HepG2 (cell line): Measurements from ENCODE around the gene MED12. TPM values are rescaled to one million over a fixed set of nuclear protein-coding genes. Genes with fewer than 3 reads are reported as not detected.
A peak's percentile ranks its signal among the peaks of the same experiment; 100 is the strongest.

Experiments used
- ATAC-seq: fragments of 200-7000 bp; cut with Tn5 transposase; 3 replicates; pipeline ENCODE4 v1.9.1; 2020; ENCODE audit warnings: mild to moderate bottlenecking, moderate library complexity
- BruUV-seq: library from RNA; stranded (reverse); fragments of 400-500 nt; replicated peaks from 2 replicates; lab custom pipeline; 2021; lab: Mats Ljungman, UMichigan
- CTCF ChIA-PET: fragments of 300-600 bp; formaldehyde crosslinking; extraction: SDS; loops from one replicate; lab custom pipeline; 2021; ENCODE audit warnings: low total read pairs, inconsistent platforms, low intra/inter-chr PET ratio; lab: Yijun Ruan, JAX
- POLR2A ChIA-PET: fragments of 350-600 bp; sonication (Branson Sonifier 250); formaldehyde crosslinking; loops from one replicate; lab custom pipeline; 2020; ENCODE audit warnings: antibody characterized with exemption, inconsistent platforms; lab: Yijun Ruan, JAX
- DNase-seq: peaks from one replicate; pipeline ENCODE4 v3.0.0-alpha.2; 2015; ENCODE audit warnings: low spot score
- FAIRE-seq: peaks from 3 replicates; lab custom pipeline; 2011; peaks lifted over from hg19 to GRCh38; lab: Jason Lieb, UNC
- H2AFZ ChIP-seq: one replicate; pipeline ENCODE4 v1.6.1; 2011; ENCODE audit warnings: low read length, inconsistent platforms
- H3K27ac ChIP-seq: fragments of 300-600 bp; 3 replicates; pipeline ENCODE4 v1.8.0; 2011; ENCODE audit warnings: mixed run types, mild to moderate bottlenecking, mixed read lengths, low read length, inconsistent platforms; ENCODE audit not compliant: insufficient read depth; ENCODE audit errors: extremely low read length
- H3K27me3 ChIP-seq, 2 experiments: fragments of 200-600 bp in 1 of 2; 2 replicates in 1 of 2; 3 replicates in 1 of 2; pipeline versions ENCODE4 v1.6.0 to v1.8.0; 2011; ENCODE audit warnings: low read length in 2 of 2, mild to moderate bottlenecking in 2 of 2, moderate library complexity in 2 of 2, inconsistent platforms in 1 of 2; ENCODE audit not compliant: insufficient read depth in 2 of 2, control insufficient read depth in 1 of 2
- H3K36me3 ChIP-seq, 2 experiments: fragments of 200-600 bp in 1 of 2; replicated peaks in 1 of 2; 2 replicates in 1 of 2; 3 replicates in 1 of 2; pipeline versions ENCODE4 v1.5.1 to v1.8.0; 2011; ENCODE audit warnings: low read length in 2 of 2, inconsistent platforms in 1 of 2; ENCODE audit not compliant: insufficient read depth in 2 of 2, control insufficient read depth in 1 of 2
- H3K4me1 ChIP-seq: 2 replicates; pipeline ENCODE4 v1.5.1; 2012; ENCODE audit warnings: low read length, inconsistent platforms; ENCODE audit not compliant: insufficient read depth
- H3K4me2 ChIP-seq: 2 replicates; pipeline ENCODE4 v1.6.0; 2011; ENCODE audit warnings: low read depth, low read length, inconsistent platforms
- H3K4me3 ChIP-seq, 3 experiments: fragments of 200-600 bp in 1 of 3; sonication (generic), shearing (Covaris generic) in 1 of 3; replicated peaks in 1 of 3; 2 replicates each; pipeline ENCODE4 v1.5.1; 2011 to 2016; ENCODE audit warnings: low read length in 3 of 3, inconsistent platforms in 2 of 3, low read depth in 2 of 3, mild to moderate bottlenecking in 2 of 3, control low read depth in 1 of 3, mixed read lengths in 1 of 3; ENCODE audit not compliant: insufficient read depth in 1 of 3
- H3K79me2 ChIP-seq: one replicate; pipeline ENCODE4 v1.6.1; 2011; ENCODE audit warnings: low read length, inconsistent platforms; ENCODE audit not compliant: insufficient read depth
- H3K9ac ChIP-seq: 2 replicates; pipeline ENCODE4 v1.6.0; 2011; ENCODE audit warnings: mild to moderate bottlenecking, low read depth, low read length, inconsistent platforms; ENCODE audit not compliant: insufficient read depth
- H3K9me3 ChIP-seq: 2 replicates; pipeline ENCODE4 v1.5.1; 2012; ENCODE audit warnings: mild to moderate bottlenecking, low read length
- H4K20me1 ChIP-seq: 2 replicates; pipeline ENCODE4 v1.6.0; 2011; ENCODE audit warnings: inconsistent platforms, mild to moderate bottlenecking, low read length, moderate library complexity; ENCODE audit not compliant: insufficient read depth
- ARID5B ChIP-seq: IDR thresholded peaks from 2 replicates; pipeline ENCODE4 v1.4.0; 2020; ENCODE audit warnings: mild to moderate bottlenecking, missing genetic modification reagents
- FOXA1 ChIP-seq, 2 experiments: fragments of 450-650 bp in 1 of 2; sonication (generic) in 1 of 2; formaldehyde crosslinking in 1 of 2; IDR thresholded peaks; 2 replicates each; pipeline versions ENCODE4 v1.4.0 to v1.6.1; 2016 to 2020; ENCODE audit warnings: missing genetic modification reagents in 1 of 2
- MYC ChIP-seq: sonication (generic); formaldehyde crosslinking; IDR thresholded peaks from 2 replicates; pipeline ENCODE4 v1.9.0; 2021; ENCODE audit warnings: missing genetic modification reagents, borderline replicate concordance
- RFX1 ChIP-seq: fragments of 450-650 bp; IDR thresholded peaks from 2 replicates; pipeline ENCODE4 v1.6.1; 2017
- RNF2 ChIP-seq: fragments of 450-650 bp; conservative IDR thresholded peaks from 2 replicates; pipeline ENCODE4 v1.6.1; 2016; ENCODE audit warnings: low read depth
- SIN3B ChIP-seq: fragments of 150-350 bp; IDR thresholded peaks from 2 replicates; pipeline ENCODE4 v1.6.1; 2014; ENCODE audit warnings: low read length
- SOX5 ChIP-seq: IDR thresholded peaks from 2 replicates; pipeline ENCODE4 v1.6.1; 2016; ENCODE audit warnings: borderline replicate concordance
- SRF ChIP-seq: IDR thresholded peaks from 2 replicates; pipeline ENCODE4 v1.6.1; 2011; ENCODE audit warnings: mild to moderate bottlenecking, low read depth, low read length, moderate library complexity
- ZBTB25 ChIP-seq: IDR thresholded peaks from 2 replicates; pipeline ENCODE4 v1.6.1; 2018; ENCODE audit warnings: missing genetic modification reagents
- ZMYM3 ChIP-seq: sonication (generic); formaldehyde crosslinking; IDR thresholded peaks from 2 replicates; pipeline ENCODE4 v1.5.1; 2020; ENCODE audit warnings: mild to moderate bottlenecking, missing genetic modification reagents
- ZNF660 ChIP-seq: sonication (generic); formaldehyde crosslinking; IDR thresholded peaks from 2 replicates; pipeline ENCODE4 v1.5.1; 2020; ENCODE audit warnings: mild to moderate bottlenecking, low read depth, missing genetic modification reagents, borderline replicate concordance
- WGBS: methylation state at CpG from one replicate; pipeline ENCODE4 v1.1.6; 2017; ENCODE audit warnings: low lambda C conversion rate; 5-methylcytosine and 5-hydroxymethylcytosine counted together
- in situ Hi-C: cut with HindIII; loops from 2 replicates; pipeline ENCODE4 v1.10.0; 2017; ENCODE audit warnings: low pct_unique_long_range_greater_than_20kb; ENCODE audit not compliant: extremely low pct_ligation_motif_present
- intact Hi-C: fragments of 100-400 bp; cut with micrococcal nuclease; formaldehyde crosslinking; loops from one replicate; pipeline ENCODE4 v1.10.0; 2022; ENCODE audit not compliant: unreplicated experiment
- polyA plus RNA-seq, 8 experiments: library from polyadenylated mRNA; depleted of rRNA in 3 of 8; stranded (reverse) in 7 of 8; unstranded in 1 of 8; fragments of >200 nt; fragmentation: Illumina TruSeq in 4 of 8; extraction: Trizol in 4 of 8; gene quantifications; 2 replicates each; pipeline versions ENCODE4 v1.2.1 to v1.2.3, GENCODE V29; 2011 to 2016; ENCODE audit warnings: low read depth in 4 of 8, missing spikeins in 1 of 8, mixed read lengths in 1 of 8; ENCODE audit not compliant: insufficient read depth in 1 of 8
- total RNA-seq, 5 experiments: library from RNA; depleted of rRNA; stranded (reverse); fragments of >200 nt; fragmentation: Illumina TruSeq; extraction: Trizol; gene quantifications; 2 replicates each; pipeline ENCODE4 v1.2.3, GENCODE V29; 2016; ENCODE audit warnings: low read depth in 1 of 5
- TF ChIP-seq, protein P1 (sequence below): sonication (generic); formaldehyde crosslinking; IDR thresholded peaks from 2 replicates; pipeline ENCODE4 v1.5.0; 2020; ENCODE audit warnings: mild to moderate bottlenecking, missing genetic modification reagents
- TF ChIP-seq, protein P2 (sequence below): sonication (generic); formaldehyde crosslinking; IDR thresholded peaks from 2 replicates; pipeline ENCODE4 v1.8.1; 2023; ENCODE audit warnings: missing genetic modification reagents, inconsistent platforms, borderline replicate concordance
- TF ChIP-seq, protein P3 (sequence below): sonication (generic); formaldehyde crosslinking; IDR thresholded peaks from 2 replicates; pipeline ENCODE4 v1.4.0; 2020; ENCODE audit warnings: missing genetic modification reagents

MED12 gene
- total and polyA plus RNA-seq, 2 of the 13 experiments (the other 11 are each of a cell fraction or from before 2014, with no cell fraction given), result 9.4 to 15.0 TPM

GRCh38 chrX:71168134-71168533, 49.7 kb downstream of the MED12 start:
- in situ Hi-C loops (no loop called here), intact Hi-C loops (no loop called here)
- Histone ChIP-seq H3K4me1 (peaks cover 19% of the 10 kb centered on the region; the same call in 1 of the 2 replicates), H2AFZ (no peak overlapping the region), H3K9me3 (no peaks in the 10 kb centered on the region), H3K79me2 (no peaks in the 10 kb centered on the region), H3K4me3 (no peak overlapping the region), H3K36me3 (no peaks in the 10 kb centered on the region), H4K20me1 (no peaks in the 10 kb centered on the region), H3K27ac (no peak overlapping the region), H3K4me2 (no peak overlapping the region), H3K9ac (no peak overlapping the region), H3K27me3 (no peaks in the 10 kb centered on the region)
- ChIA-PET CTCF (no interaction called here), POLR2A (no interaction called here)
- ATAC-seq (peak; percentile 38; the same call in 1 of the 3 replicates), DNase-seq (peak; percentile 24), FAIRE-seq (peak; percentile 8)
- BruUV-seq, result no TSS peak
- 25% methylated on average over 3 of the region's 8 CpGs for WGBS
- TF ChIP-seq ZBTB25 (CRISPR knock-in tag), result no peak
- no peak for TF ChIP-seq SOX5 (CRISPR knock-in tag)
- TF ChIP-seq RNF2, result no peak
- TF ChIP-seq, protein P1, sequence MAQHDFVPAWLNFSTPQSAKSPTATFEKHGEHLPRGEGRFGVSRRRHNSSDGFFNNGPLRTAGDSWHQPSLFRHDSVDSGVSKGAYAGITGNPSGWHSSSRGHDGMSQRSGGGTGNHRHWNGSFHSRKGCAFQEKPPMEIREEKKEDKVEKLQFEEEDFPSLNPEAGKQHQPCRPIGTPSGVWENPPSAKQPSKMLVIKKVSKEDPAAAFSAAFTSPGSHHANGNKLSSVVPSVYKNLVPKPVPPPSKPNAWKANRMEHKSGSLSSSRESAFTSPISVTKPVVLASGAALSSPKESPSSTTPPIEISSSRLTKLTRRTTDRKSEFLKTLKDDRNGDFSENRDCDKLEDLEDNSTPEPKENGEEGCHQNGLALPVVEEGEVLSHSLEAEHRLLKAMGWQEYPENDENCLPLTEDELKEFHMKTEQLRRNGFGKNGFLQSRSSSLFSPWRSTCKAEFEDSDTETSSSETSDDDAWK (CRISPR knock-in tag), result no peak
- TF ChIP-seq SIN3B, result no peak
- TF ChIP-seq, protein P2, sequence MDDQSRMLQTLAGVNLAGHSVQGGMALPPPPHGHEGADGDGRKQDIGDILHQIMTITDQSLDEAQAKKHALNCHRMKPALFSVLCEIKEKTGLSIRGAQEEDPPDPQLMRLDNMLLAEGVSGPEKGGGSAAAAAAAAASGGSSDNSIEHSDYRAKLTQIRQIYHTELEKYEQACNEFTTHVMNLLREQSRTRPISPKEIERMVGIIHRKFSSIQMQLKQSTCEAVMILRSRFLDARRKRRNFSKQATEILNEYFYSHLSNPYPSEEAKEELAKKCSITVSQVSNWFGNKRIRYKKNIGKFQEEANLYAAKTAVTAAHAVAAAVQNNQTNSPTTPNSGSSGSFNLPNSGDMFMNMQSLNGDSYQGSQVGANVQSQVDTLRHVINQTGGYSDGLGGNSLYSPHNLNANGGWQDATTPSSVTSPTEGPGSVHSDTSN (CRISPR knock-in tag), result no peak
- TF ChIP-seq, protein P3, sequence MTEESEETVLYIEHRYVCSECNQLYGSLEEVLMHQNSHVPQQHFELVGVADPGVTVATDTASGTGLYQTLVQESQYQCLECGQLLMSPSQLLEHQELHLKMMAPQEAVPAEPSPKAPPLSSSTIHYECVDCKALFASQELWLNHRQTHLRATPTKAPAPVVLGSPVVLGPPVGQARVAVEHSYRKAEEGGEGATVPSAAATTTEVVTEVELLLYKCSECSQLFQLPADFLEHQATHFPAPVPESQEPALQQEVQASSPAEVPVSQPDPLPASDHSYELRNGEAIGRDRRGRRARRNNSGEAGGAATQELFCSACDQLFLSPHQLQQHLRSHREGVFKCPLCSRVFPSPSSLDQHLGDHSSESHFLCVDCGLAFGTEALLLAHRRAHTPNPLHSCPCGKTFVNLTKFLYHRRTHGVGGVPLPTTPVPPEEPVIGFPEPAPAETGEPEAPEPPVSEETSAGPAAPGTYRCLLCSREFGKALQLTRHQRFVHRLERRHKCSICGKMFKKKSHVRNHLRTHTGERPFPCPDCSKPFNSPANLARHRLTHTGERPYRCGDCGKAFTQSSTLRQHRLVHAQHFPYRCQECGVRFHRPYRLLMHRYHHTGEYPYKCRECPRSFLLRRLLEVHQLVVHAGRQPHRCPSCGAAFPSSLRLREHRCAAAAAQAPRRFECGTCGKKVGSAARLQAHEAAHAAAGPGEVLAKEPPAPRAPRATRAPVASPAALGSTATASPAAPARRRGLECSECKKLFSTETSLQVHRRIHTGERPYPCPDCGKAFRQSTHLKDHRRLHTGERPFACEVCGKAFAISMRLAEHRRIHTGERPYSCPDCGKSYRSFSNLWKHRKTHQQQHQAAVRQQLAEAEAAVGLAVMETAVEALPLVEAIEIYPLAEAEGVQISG (CRISPR knock-in tag), result no peak
- no peak for TF ChIP-seq SRF
- no peak for TF ChIP-seq FOXA1 (IDR thresholded peaks at IDR 0.05)
- 0 out of 2 replicates have a peak, but pooled peaks have one; percentile 7 for TF ChIP-seq FOXA1 (CRISPR knock-in tag; IDR thresholded peaks at IDR 0.05)
- TF ChIP-seq MYC (CRISPR knock-in tag), result no peak
- TF ChIP-seq ZMYM3, result peak; percentile 77
- TF ChIP-seq RFX1, result no peak
- TF ChIP-seq ZNF660, result no peak
- no peak for TF ChIP-seq ARID5B (CRISPR knock-in tag)
